GM10266 (cell line): ENCODE data around the gene STAB2.

Experiments
- DNase-seq: peaks from one replicate; pipeline ENCODE4 v3.0.0; 2012; ENCODE audit errors: extremely low spot score
- CTCF ChIP-seq: IDR thresholded peaks from 2 replicates; pipeline ENCODE4 v1.5.1; 2012; ENCODE audit warnings: mild to moderate bottlenecking, low read depth; ENCODE audit not compliant: control insufficient read depth, insufficient read depth; ENCODE audit errors: missing control alignments

The STAB2 gene

GRCh38 chr12:103745962-103746361 lies 158.9 kb downstream of the STAB2 start:
- no peak for TF ChIP-seq CTCF
- no peak for DNase-seq

GRCh38 chr12:103748002-103748401 lies 160.9 kb downstream of the STAB2 start:
- DNase-seq, result no peak
- TF ChIP-seq CTCF, result no peak

GRCh38 chr12:103748875-103749274 lies 161.8 kb downstream of the STAB2 start:
- no peak for TF ChIP-seq CTCF
- no peak for DNase-seq

GRCh38 chr12:103751171-103751570 lies 164.1 kb downstream of the STAB2 start:
- TF ChIP-seq CTCF, result no peak
- DNase-seq, result peak; percentile 23

- TF ChIP-seq CTCF, result no peak
- no peak for DNase-seq
Measured at GRCh38 chr12:103751600-103751999, 164.5 kb downstream of the STAB2 start.

GRCh38 chr12:103755425-103755824 lies 168.4 kb downstream of the STAB2 start:
- no peak for TF ChIP-seq CTCF
- no peak for DNase-seq

GRCh38 chr12:103756443-103756842 lies 169.4 kb downstream of the STAB2 start:
- no peak for TF ChIP-seq CTCF
- DNase-seq, result no peak

- TF ChIP-seq CTCF, result no peak
- DNase-seq, result no peak
Measured at GRCh38 chr12:103757248-103757647, 170.2 kb downstream of the STAB2 start.
